Activated CD4-positive, CD25-positive, alpha-beta regulatory T cell treated with anti-CD3 and anti-CD28 coated beads, Interleukin-2, amount 50 U/mL, for 24 hours (primary cell): ENCODE data around the gene SCN1A.
"Not testable (repeated sequence)": the region's sequence is repeated elsewhere in the genome, so short reads cannot be mapped to it uniquely, and the experiment has no call there.

Experiments used
- ATAC-seq, 2 donors: fragments of 150-1000 bp; cut with Tn5 transposase; one replicate each; pipeline ENCODE4 v1.10.0; 2021; ENCODE audit warnings: mild to moderate bottlenecking in 1 of 2, moderate library complexity in 1 of 2

SCN1A gene

GRCh38 chr2:166081131-166081632 is 46.6 kb downstream of the SCN1A start:
- ATAC-seq, result no peak

GRCh38 chr2:166074430-166074829 is 53.4 kb downstream of the SCN1A start:
- ATAC-seq, result no peak

GRCh38 chr2:166074011-166074410 is 53.8 kb downstream of the SCN1A start:
- no peak for ATAC-seq

GRCh38 chr2:166070231-166070630 is 57.6 kb downstream of the SCN1A start:
- no peak for ATAC-seq

- no peak for ATAC-seq
These were observed 58.8 kb downstream of the SCN1A start for GRCh38 chr2:166068981-166069380.

- ATAC-seq, result no peak
These were observed 60.6 kb downstream of the SCN1A start for GRCh38 chr2:166067229-166067628.

GRCh38 chr2:166060191-166060590 is 67.6 kb downstream of the SCN1A start:
- ATAC-seq, result no peak

GRCh38 chr2:166057370-166058164 is 70.3 kb downstream of the SCN1A start:
- ATAC-seq, result no peak

- ATAC-seq, result no peak
These were observed 82.9 kb downstream of the SCN1A start for GRCh38 chr2:166044853-166045483.

- ATAC-seq, result no peak
These were observed 84.9 kb downstream of the SCN1A start for GRCh38 chr2:166042768-166043390.

GRCh38 chr2:166042356-166042755 is 85.5 kb downstream of the SCN1A start:
- ATAC-seq, result no peak

- no peak for ATAC-seq
These were observed 86.2 kb downstream of the SCN1A start for GRCh38 chr2:166041613-166042012.

- ATAC-seq, result no peak
These were observed 95.5 kb downstream of the SCN1A start for GRCh38 chr2:166032361-166032760.

GRCh38 chr2:166031054-166031453 is 96.8 kb downstream of the SCN1A start:
- ATAC-seq, result no peak

- no peak for ATAC-seq
These were observed 102.5 kb downstream of the SCN1A start for GRCh38 chr2:166025313-166025712.

GRCh38 chr2:166017208-166017607 is 110.6 kb downstream of the SCN1A start:
- no peak for ATAC-seq

- no peak for ATAC-seq
These were observed 113.9 kb downstream of the SCN1A start for GRCh38 chr2:166013878-166014277.

- ATAC-seq, result no peak
These were observed 116.2 kb downstream of the SCN1A start for GRCh38 chr2:166011660-166012059.

- no peak for ATAC-seq
These were observed 127.4 kb downstream of the SCN1A start for GRCh38 chr2:166000401-166000800.

GRCh38 chr2:165990846-165991245 is 137.0 kb downstream of the SCN1A start:
- no peak for ATAC-seq

- ATAC-seq, result no peak
These were observed 138.0 kb downstream of the SCN1A start for GRCh38 chr2:165989851-165990250.

- no peak for ATAC-seq
These were observed 142.7 kb downstream of the SCN1A start for GRCh38 chr2:165985120-165985519.

- ATAC-seq, result not testable (repeated sequence)
These were observed 155.7 kb downstream of the SCN1A start for GRCh38 chr2:165972161-165972560.

- ATAC-seq, result no peak
These were observed 157.2 kb downstream of the SCN1A start for GRCh38 chr2:165970663-165971062.
